Muscle layer of duodenum (tissue), 2 donors: ENCODE results near the gene ASPN.
A peak's percentile ranks its signal among the peaks of the same experiment; 100 is the strongest.

Experiments used
- H3K27ac ChIP-seq: one replicate; pipeline ENCODE4 v1.7.0; 2013; ENCODE audit warnings: mild to moderate bottlenecking, low read length
- H3K27me3 ChIP-seq: one replicate; pipeline ENCODE4 v1.7.0; 2013; ENCODE audit warnings: low read depth, mild to moderate bottlenecking, control low read depth, low read length
- H3K36me3 ChIP-seq, 2 donors: one replicate each; pipeline ENCODE4 v1.7.0; 2013; ENCODE audit warnings: low read length in 2 of 2, control low read depth in 1 of 2, mild to moderate bottlenecking in 1 of 2; ENCODE audit not compliant: insufficient read depth in 2 of 2, control insufficient read depth in 1 of 2
- H3K4me1 ChIP-seq, 2 donors: one replicate each; pipeline ENCODE4 v1.7.0; 2013; ENCODE audit warnings: low read length in 2 of 2, mild to moderate bottlenecking in 2 of 2, control low read depth in 1 of 2, moderate library complexity in 1 of 2; ENCODE audit not compliant: insufficient read depth in 2 of 2, control insufficient read depth in 1 of 2
- H3K4me3 ChIP-seq, 2 donors: one replicate each; pipeline ENCODE4 v1.7.0; 2013; ENCODE audit warnings: low read length in 2 of 2, low read depth in 1 of 2, mild to moderate bottlenecking in 1 of 2
- H3K9me3 ChIP-seq, 2 donors: one replicate each; pipeline ENCODE4 v1.7.0; 2013; ENCODE audit warnings: low read length in 2 of 2, control low read depth in 1 of 2, mild to moderate bottlenecking in 1 of 2; ENCODE audit not compliant: control insufficient read depth in 1 of 2
- donor health status: healthy.

The ASPN gene

DNA sequence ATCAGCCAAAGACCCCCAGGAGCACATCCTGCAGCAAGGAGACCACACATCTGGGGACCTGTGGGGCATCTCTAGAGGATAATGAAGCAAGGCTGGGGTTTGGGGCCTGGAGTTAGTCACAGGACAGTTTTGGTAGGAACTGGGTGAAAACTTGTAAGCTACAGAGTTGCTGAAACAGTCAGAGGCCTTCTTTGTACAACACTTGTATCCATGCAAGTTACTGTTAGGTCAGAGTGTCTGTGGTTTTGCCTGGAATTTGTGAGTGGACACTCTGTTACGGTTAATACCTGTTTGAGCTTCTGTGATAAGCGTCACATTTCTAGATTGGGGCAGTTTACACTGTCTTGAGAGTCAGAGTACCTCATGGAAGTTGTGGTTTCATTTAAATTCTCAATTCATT, 22.6 kb upstream of the ASPN start:
- peak overlapping the region; percentile 73 for H3K27ac ChIP-seq
- peaks cover 11 to 36% of the 10 kb centered on the region in 2 donors for H3K4me1 ChIP-seq
- H3K9me3 ChIP-seq, result no peaks in the 10 kb centered on the region
- H3K27me3 ChIP-seq, result no peaks in the 10 kb centered on the region
- H3K4me3 ChIP-seq, result no peak overlapping the region
- peaks cover 0 to 2% of the 10 kb centered on the region in 2 donors for H3K36me3 ChIP-seq

- H3K36me3 ChIP-seq, result peaks cover 0 to 2% of the 10 kb centered on the region in 2 donors
- no peak overlapping the region for H3K4me3 ChIP-seq
- no peak overlapping the region for H3K27ac ChIP-seq
- peaks cover 11 to 35% of the 10 kb centered on the region in 2 donors for H3K4me1 ChIP-seq
- no peaks in the 10 kb centered on the region for H3K9me3 ChIP-seq
- no peaks in the 10 kb centered on the region for H3K27me3 ChIP-seq
These were observed 20.9 kb upstream of the ASPN start for GRCh38 chr9:92503156-92503555.

GRCh38 chr9:92501671-92502393, 19.5 kb upstream of the ASPN start:
- Histone ChIP-seq H3K4me1 (peaks cover 3 to 21% of the 10 kb centered on the region in 2 donors), H3K4me3 (no peak overlapping the region), H3K9me3 (no peaks in the 10 kb centered on the region), H3K27ac (peak overlapping the region; percentile 50), H3K27me3 (no peaks in the 10 kb centered on the region), H3K36me3 (peaks cover 0 to 2% of the 10 kb centered on the region in 2 donors)

GRCh38 chr9:92500725-92501124, 18.4 kb upstream of the ASPN start:
- Histone ChIP-seq H3K36me3 (peaks cover 0 to under 1% of the 10 kb centered on the region in 2 donors), H3K27me3 (no peaks in the 10 kb centered on the region), H3K4me3 (no peak overlapping the region), H3K27ac (no peak overlapping the region), H3K4me1 (peaks cover 2 to 22% of the 10 kb centered on the region in 2 donors), H3K9me3 (no peaks in the 10 kb centered on the region)

DNA sequence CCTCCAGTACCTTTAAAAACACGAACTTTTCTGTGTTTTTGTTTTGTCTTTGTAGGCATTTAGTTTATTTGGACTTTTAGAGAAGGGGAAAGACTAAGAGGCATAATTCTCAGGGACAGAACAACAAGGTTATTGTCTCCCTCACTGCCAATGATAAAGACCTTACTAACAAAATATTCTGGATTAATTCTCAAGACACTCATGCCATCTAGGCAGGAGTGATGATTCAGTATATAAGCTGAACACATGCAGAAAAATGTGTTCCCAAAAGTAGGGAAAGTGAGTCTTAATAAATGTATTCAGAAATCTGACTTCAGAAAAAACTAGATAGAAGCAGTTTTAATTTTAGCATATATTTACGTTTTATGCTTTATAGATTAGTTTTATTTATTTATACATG, 17.4 kb upstream of the ASPN start:
- no peak overlapping the region for H3K27ac ChIP-seq
- no peaks in the 10 kb centered on the region for H3K9me3 ChIP-seq
- H3K36me3 ChIP-seq, result no peaks in the 10 kb centered on the region
- no peaks in the 10 kb centered on the region for H3K27me3 ChIP-seq
- H3K4me3 ChIP-seq, result no peak overlapping the region
- peaks cover 0 to 22% of the 10 kb centered on the region in 2 donors for H3K4me1 ChIP-seq

- H3K36me3 ChIP-seq, result no peaks in the 10 kb centered on the region
- H3K27ac ChIP-seq, result no peak overlapping the region
- no peaks in the 10 kb centered on the region for H3K9me3 ChIP-seq
- H3K4me3 ChIP-seq, result no peak overlapping the region
- peaks cover 0 to 25% of the 10 kb centered on the region in 2 donors for H3K4me1 ChIP-seq
- no peaks in the 10 kb centered on the region for H3K27me3 ChIP-seq
These were observed 14.3 kb upstream of the ASPN start for GRCh38 chr9:92496396-92497176.

DNA sequence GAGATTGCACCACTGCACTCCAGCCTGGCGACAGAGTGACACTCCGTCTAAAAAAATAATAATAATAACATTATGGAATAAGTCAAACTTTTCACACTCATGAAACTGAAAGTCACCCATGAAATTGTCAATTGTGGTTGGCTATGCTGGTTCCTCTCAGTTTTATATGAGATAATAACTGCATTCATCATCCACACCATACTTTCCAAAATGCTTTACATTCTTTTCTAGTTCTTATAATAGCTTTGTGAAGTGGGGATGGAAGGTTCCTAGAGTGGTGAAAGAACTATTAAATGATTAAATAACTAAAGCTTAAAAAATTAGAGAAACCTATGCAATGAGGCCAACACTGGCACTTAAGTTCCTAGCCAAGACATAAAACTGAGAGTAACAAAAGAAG, 12.6 kb upstream of the ASPN start:
- H3K4me1 ChIP-seq, result peaks cover 0 to 20% of the 10 kb centered on the region in 2 donors

DNA sequence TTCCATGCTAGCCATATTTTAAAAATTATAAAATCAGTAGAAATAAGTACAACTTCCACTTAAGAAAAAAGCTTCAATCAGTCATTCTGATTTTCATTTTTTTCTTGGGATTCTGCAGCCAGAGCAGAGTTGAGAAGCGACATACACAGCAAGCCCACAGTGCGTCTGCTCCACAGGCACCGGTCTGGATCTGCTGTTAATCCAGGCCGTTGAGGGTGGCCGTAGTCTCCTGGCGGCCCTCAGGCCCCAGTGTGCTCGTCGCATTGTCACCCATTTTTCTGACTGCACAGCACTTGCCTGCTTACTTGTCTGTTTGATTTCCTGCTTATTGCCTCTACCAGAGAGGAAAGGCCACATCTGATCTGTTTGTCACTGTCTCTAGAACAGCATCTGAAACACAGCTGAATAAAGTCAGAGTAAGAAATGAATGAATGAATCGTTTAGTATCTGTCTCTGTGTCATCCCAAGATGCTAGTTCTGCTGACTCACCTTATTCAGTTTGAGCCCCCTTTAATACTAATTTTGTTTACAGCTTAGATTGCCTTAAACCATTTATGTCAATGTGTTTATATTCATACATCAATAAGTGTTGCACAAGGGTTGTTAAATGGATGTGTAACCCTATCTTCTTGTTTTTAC, 11.6 kb upstream of the ASPN start:
- H3K36me3 ChIP-seq, result no peaks in the 10 kb centered on the region
- no peak overlapping the region for H3K27ac ChIP-seq
- H3K27me3 ChIP-seq, result no peaks in the 10 kb centered on the region
- H3K4me3 ChIP-seq, result no peak overlapping the region
- H3K9me3 ChIP-seq, result no peaks in the 10 kb centered on the region
- H3K4me1 ChIP-seq, result peaks cover 0 to 26% of the 10 kb centered on the region in 2 donors

More for the DNA sequence above, 12.6 kb upstream of the ASPN start:
- H3K36me3 ChIP-seq, result no peaks in the 10 kb centered on the region
- H3K9me3 ChIP-seq, result no peaks in the 10 kb centered on the region
- no peaks in the 10 kb centered on the region for H3K27me3 ChIP-seq
- no peak overlapping the region for H3K4me3 ChIP-seq
- no peak overlapping the region for H3K27ac ChIP-seq

- peaks cover 0 to 26% of the 10 kb centered on the region in 2 donors for H3K4me1 ChIP-seq
- no peaks in the 10 kb centered on the region for H3K36me3 ChIP-seq
- no peak overlapping the region for H3K4me3 ChIP-seq
- no peaks in the 10 kb centered on the region for H3K9me3 ChIP-seq
- H3K27me3 ChIP-seq, result no peaks in the 10 kb centered on the region
- peak overlapping the region; percentile 27 for H3K27ac ChIP-seq
These were observed 10.6 kb upstream of the ASPN start for GRCh38 chr9:92492781-92493401.

GRCh38 chr9:92488681-92489550, 6.6 kb upstream of the ASPN start:
- Histone ChIP-seq H3K4me1 (peaks cover 3 to 27% of the 10 kb centered on the region in 2 donors), H3K27ac (peak overlapping the region; percentile 68), H3K4me3 (no peak overlapping the region), H3K9me3 (no peaks in the 10 kb centered on the region), H3K36me3 (no peaks in the 10 kb centered on the region), H3K27me3 (no peaks in the 10 kb centered on the region)
